Kidney capillary endothelial cell (primary cell): Measurements from ENCODE around the gene KDM3A.

Source experiments
- DNase-seq: peaks from one replicate; pipeline ENCODE4 v3.0.0-alpha.2; 2018; ENCODE audit warnings: low spot score

The KDM3A gene

GRCh38 chr2:86520153-86520552, 79.0 kb downstream of the KDM3A start:
- no peak for DNase-seq

- DNase-seq, result no peak
Observed at GRCh38 chr2:86521922-86522321, 80.8 kb downstream of the KDM3A start.

- DNase-seq, result no peak
Observed at GRCh38 chr2:86522711-86523110, 81.5 kb downstream of the KDM3A start.

GRCh38 chr2:86523491-86523890, 82.3 kb downstream of the KDM3A start:
- DNase-seq, result no peak

DNA sequence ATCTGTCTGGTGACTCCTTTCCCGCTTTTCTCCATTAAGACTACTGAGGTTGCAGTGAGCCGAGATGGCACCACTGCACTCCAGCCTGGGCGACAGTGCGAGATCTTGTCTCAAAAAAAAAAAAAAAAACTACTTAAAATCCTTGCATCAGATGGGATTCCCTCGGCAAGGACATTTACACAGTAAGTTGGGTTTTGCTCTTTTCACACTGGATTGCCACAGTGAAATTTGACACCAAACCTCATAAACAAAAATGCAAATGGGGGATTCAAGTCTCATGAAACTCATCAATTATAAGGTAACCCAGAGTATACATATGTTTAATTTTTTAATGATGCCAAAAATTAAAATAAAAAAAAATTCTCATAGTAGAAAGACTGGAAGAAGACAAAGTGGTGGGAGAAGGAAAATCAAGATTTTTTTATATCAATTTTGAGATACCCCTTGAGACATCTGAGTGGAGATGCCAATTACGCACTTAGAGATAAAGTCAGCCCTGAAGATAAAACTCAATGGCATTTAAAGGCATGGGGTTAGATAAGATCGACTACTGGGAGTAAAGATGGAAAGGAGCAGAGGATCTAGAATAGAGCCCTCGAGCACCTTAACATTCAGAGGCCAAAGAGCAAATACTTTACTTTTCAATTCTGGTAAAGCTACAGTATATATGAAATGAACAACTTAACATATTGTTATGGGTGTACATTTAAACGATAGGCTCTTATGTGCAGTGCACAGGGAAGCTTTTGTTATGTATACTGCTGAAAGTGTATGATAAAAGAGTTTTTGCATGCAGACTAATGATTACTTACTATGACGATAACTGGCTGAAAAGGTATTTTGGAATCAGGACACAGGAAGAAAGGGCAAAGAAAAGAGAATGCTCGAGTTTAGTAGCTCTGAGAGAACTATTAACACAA, 84.5 kb downstream of the KDM3A start:
- DNase-seq, result no peak

DNA sequence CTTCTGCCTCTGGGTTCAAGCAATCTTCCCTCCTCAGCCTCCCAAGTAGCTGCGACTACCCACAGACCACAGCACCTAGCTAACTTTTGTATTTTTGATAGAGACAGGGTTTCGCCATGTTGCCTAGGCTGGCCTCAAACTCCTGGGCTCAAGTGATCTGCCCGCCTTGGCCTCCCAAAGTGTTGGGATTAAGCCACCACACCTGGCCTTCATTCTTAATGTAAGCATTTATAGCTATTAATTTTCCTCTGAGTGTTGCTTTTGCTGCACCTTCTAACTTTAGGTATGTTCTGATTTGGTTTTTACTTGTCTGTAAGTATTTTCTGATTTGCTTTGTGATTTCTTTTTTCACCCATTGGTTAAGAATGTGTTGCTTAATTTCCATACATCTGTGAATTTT, 92.4 kb downstream of the KDM3A start:
- no peak for DNase-seq

- DNase-seq, result no peak
Observed at GRCh38 chr2:86541334-86541733, 100.2 kb downstream of the KDM3A start.
